Left lung (tissue), 10 donors: Measurements from ENCODE around the gene LURAP1L. TPM values are rescaled to one million over a fixed set of nuclear protein-coding genes. Genes with fewer than 3 reads are reported as not detected.

Experiments
- ATAC-seq: fragments of 200-7000 bp; cut with Tn5 transposase; one replicate; pipeline ENCODE4 v1.9.1; 2020; ENCODE audit warnings: moderate library complexity
- DNase-seq, 4 donors: peaks; one replicate each; pipeline ENCODE4 v3.0.0-alpha.2; 2013 to 2020
- H3K27ac ChIP-seq, 2 donors: fragments of 200-600 bp; sonication (generic) in 1 of 2; one replicate each; pipeline versions ENCODE4 v1.5.0 to v1.8.0; 2020 to 2021
- H3K27me3 ChIP-seq, 2 donors: fragments of 200-600 bp; sonication (generic) in 1 of 2; one replicate each; pipeline versions ENCODE4 v1.5.0 to v1.8.0; 2020 to 2021
- H3K36me3 ChIP-seq, 2 donors: fragments of 200-600 bp; sonication (generic) in 1 of 2; one replicate each; pipeline versions ENCODE4 v1.5.0 to v1.8.0; 2020 to 2021
- H3K4me1 ChIP-seq, 2 donors: fragments of 200-600 bp; one replicate each; pipeline ENCODE4 v1.8.0; 2021
- H3K4me3 ChIP-seq, 2 donors: fragments of 200-600 bp; sonication (generic) in 1 of 2; one replicate each; pipeline versions ENCODE4 v1.5.0 to v1.8.0; 2020 to 2021; ENCODE audit warnings: mild to moderate bottlenecking in 1 of 2
- H3K9me3 ChIP-seq, 2 donors: fragments of 200-600 bp; sonication (generic) in 1 of 2; one replicate each; pipeline versions ENCODE4 v1.5.0 to v1.8.0; 2020 to 2021
- intact Hi-C, 2 donors: fragments of 100-400 bp; cut with DNase I; formaldehyde crosslinking; loops; one replicate each; pipeline versions ENCODE4 v1.11.2 to v1.14.2; 2022
- polyA plus RNA-seq, 6 donors: library from polyadenylated mRNA; unstranded; fragments of 120-200 nt; gene quantifications; one replicate each; pipeline ENCODE4 v1.2.1, GENCODE V29; 2013; ENCODE audit not compliant: insufficient read length in 6 of 6
- total RNA-seq, 2 donors: library from RNA; stranded (reverse); fragmentation: NEBNext Ultra II Directional; extraction: Animal tissue kit (Norgen Biotek cat#: 25700); gene quantifications; one replicate each; pipeline ENCODE4 v1.2.1, GENCODE V29; 2021
- TF ChIP-seq, protein P1 (sequence below), 2 donors: fragments of 200-600 bp; sonication (generic) in 1 of 2; IDR thresholded peaks; one replicate each; pipeline versions ENCODE4 v1.5.0 to v1.8.0; 2021; ENCODE audit warnings: antibody characterized with exemption in 2 of 2
- donor health status: DM: no; HTN: yes; CAD: no.
- donor health status: DM: no; HTN: no; CAD: no.

The LURAP1L gene
- total and polyA plus RNA-seq, 8 donors = 37.7 to 83.9 (median 61.6) TPM

DNA sequence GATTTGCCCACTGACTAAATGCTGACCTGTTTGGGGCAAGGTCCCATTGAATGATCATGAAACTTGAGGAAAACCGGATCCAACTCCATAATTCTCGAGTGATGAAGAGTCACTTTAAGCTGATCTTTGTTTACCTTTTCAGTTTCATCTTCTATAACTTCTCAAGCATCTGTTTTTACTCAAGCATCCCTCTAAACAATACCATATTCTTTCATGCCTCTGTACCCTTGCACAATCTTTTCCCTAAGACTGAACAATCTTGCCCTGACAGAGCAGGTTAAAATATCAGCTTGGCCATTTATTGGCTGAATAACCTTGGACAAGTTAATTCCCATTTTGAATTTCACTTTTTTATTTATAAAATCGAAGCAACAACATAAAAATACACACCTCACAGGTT, 41.8 kb upstream of the LURAP1L start:
- TF ChIP-seq, protein P1, sequence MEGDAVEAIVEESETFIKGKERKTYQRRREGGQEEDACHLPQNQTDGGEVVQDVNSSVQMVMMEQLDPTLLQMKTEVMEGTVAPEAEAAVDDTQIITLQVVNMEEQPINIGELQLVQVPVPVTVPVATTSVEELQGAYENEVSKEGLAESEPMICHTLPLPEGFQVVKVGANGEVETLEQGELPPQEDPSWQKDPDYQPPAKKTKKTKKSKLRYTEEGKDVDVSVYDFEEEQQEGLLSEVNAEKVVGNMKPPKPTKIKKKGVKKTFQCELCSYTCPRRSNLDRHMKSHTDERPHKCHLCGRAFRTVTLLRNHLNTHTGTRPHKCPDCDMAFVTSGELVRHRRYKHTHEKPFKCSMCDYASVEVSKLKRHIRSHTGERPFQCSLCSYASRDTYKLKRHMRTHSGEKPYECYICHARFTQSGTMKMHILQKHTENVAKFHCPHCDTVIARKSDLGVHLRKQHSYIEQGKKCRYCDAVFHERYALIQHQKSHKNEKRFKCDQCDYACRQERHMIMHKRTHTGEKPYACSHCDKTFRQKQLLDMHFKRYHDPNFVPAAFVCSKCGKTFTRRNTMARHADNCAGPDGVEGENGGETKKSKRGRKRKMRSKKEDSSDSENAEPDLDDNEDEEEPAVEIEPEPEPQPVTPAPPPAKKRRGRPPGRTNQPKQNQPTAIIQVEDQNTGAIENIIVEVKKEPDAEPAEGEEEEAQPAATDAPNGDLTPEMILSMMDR (IDR thresholded peaks at IDR 0.05) = no peak
- no peaks in the 10 kb centered on the region for H3K36me3 ChIP-seq
- intact Hi-C loops = no loop called here
- no peaks in the 10 kb centered on the region for H3K4me1 ChIP-seq
- DNase-seq = no peak
- peaks cover 0 to 7% of the 10 kb centered on the region in 2 donors for H3K9me3 ChIP-seq
- no peaks in the 10 kb centered on the region for H3K27me3 ChIP-seq
- H3K27ac ChIP-seq = no peak overlapping the region
- ATAC-seq = no peak
- no peak overlapping the region for H3K4me3 ChIP-seq

DNA sequence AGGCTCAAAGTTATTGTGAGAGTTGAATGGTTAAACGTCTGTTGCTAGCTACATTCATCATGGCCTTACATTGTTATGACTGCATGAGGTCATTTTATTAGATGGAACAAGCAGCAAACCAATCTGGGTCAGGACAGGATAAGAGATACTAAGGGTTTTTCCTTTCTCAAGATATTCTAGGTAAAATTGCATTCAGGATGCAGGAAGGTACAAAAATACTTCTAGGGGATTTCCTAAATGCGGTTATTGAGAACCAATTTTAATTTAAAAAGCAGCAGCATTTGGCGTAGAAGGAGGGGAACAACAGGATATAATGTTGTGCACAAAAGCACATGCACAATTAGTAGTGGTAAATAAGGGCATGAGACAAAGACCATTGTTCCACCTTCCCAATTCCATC, 39.2 kb upstream of the LURAP1L start:
- H3K4me1 ChIP-seq = no peaks in the 10 kb centered on the region
- no peak for ATAC-seq
- H3K27me3 ChIP-seq = no peaks in the 10 kb centered on the region
- H3K9me3 ChIP-seq = peaks cover 0 to 7% of the 10 kb centered on the region in 2 donors
- no peak for DNase-seq
- no peaks in the 10 kb centered on the region for H3K36me3 ChIP-seq
- TF ChIP-seq, protein P1 (IDR thresholded peaks at IDR 0.05) = no peak
- H3K4me3 ChIP-seq = no peak overlapping the region
- intact Hi-C loops = no loop called here
- no peak overlapping the region for H3K27ac ChIP-seq

DNA sequence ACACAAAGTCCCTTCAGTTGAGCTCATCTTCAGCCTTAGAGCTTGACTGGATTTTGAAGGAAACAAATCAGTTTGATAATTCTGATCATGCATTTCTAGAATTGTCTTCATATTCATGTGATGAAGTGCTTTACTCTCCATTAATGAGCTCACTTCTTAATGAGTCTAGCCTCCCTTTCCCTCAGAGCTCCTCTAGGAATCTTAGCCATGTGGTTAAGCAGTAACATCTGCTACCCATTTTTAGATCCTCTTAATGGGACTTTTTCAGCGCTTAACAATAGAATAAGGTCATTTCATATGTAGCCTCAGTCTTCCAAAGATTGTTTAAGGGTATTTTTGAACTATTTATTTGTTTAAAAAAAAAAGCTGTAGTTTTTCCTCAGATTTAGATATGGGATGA, 36.9 kb upstream of the LURAP1L start:
- Histone ChIP-seq H3K27ac (no peak overlapping the region), H3K4me3 (no peak overlapping the region), H3K36me3 (no peaks in the 10 kb centered on the region), H3K27me3 (no peaks in the 10 kb centered on the region), H3K4me1 (no peaks in the 10 kb centered on the region), H3K9me3 (peaks cover 0 to 11% of the 10 kb centered on the region in 2 donors)
- TF ChIP-seq, protein P1 (IDR thresholded peaks at IDR 0.05) = no peak
- intact Hi-C loops = no loop called here
- no peak for DNase-seq
- ATAC-seq = no peak

DNA sequence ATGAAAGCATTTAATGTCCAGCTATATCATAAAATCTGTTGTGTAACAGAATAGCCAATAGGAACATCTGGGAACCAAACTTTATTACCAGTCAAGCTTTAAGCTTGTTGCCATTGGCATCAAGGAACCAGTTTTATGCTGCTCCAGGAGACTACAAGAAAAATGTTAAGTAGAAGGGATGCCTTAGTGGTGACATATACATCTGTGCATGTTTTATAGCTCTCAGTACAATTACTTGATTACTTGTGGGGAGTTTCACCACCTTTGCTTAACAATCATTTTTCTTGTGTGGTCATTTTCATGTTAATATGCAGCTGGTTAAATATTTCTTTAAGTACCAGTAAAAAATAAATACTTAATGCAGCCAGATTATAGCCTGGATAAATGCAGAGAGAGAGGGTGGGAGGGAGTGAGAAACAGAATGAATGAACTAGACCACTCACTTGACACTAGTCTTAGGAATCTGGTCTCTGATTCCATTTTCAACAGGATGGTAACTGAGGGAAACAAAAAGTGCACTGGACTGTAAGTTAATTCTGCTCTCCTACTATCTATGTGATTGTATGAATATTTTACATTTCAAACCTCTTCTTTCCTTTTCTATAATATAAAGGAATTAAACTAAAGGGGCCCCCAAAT, 35.7 kb upstream of the LURAP1L start:
- peaks cover 0 to 11% of the 10 kb centered on the region in 2 donors for H3K9me3 ChIP-seq
- H3K27ac ChIP-seq = no peak overlapping the region
- DNase-seq (no peak), ATAC-seq (peak; percentile 42)
- TF ChIP-seq, protein P1 (IDR thresholded peaks at IDR 0.05) = no peak
- intact Hi-C loops = no loop called here
- H3K36me3 ChIP-seq = no peaks in the 10 kb centered on the region
- H3K4me3 ChIP-seq = no peak overlapping the region
- H3K27me3 ChIP-seq = no peaks in the 10 kb centered on the region
- H3K4me1 ChIP-seq = no peaks in the 10 kb centered on the region

DNA sequence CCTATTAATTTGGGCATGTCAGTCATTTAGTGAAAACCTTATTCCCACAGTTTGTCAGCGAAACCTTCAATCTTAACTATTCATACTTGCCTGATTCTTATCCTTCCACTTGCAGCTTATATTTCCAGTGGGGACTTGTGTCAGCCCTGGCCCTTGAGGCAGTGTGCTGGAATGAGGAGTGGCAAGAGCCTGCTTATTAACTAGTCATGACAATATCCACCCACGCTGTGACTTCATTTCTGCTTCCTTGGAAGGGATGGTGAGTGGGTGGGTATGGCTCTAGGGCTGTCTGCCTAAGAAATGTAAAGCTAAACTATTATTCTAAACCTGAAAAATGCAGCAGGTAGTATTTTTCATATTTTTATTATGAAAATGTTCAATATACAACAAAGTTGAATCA, 34.0 kb upstream of the LURAP1L start:
- Histone ChIP-seq H3K4me3 (no peak overlapping the region), H3K9me3 (peaks cover 0 to 4% of the 10 kb centered on the region in 2 donors), H3K36me3 (no peaks in the 10 kb centered on the region), H3K27me3 (no peaks in the 10 kb centered on the region), H3K27ac (no peak overlapping the region), H3K4me1 (no peaks in the 10 kb centered on the region)
- TF ChIP-seq, protein P1 (IDR thresholded peaks at IDR 0.05) = no peak
- peak; percentile 84 for ATAC-seq
- intact Hi-C loops = no loop called here
- DNase-seq = peak in 1 of 4 donors; percentile 33
